HFFc6 (cell line): ENCODE measurements around the gene CALN1. TPM values are rescaled to one million over a fixed set of nuclear protein-coding genes. Genes with fewer than 3 reads are reported as not detected.

Experiments used
- DNase-seq: peaks from one replicate; pipeline ENCODE4 v3.0.0-alpha.2; 2018
- H3K27ac Mint-ChIP-seq: 2 replicates; pipeline ENCODE4 v1.8.0; 2020; ENCODE audit warnings: mild to moderate bottlenecking, mixed read lengths
- H3K27me3 Mint-ChIP-seq: 2 replicates; pipeline ENCODE4 v1.8.0; 2021; ENCODE audit warnings: mild to moderate bottlenecking, moderate library complexity, mixed read lengths; ENCODE audit not compliant: insufficient read depth
- H3K36me3 Mint-ChIP-seq: 2 replicates; pipeline ENCODE4 v1.8.0; 2021; ENCODE audit warnings: low read depth, mixed read lengths
- H3K4me1 Mint-ChIP-seq: 2 replicates; pipeline ENCODE4 v1.8.0; 2020; ENCODE audit warnings: low read depth, mixed read lengths
- H3K4me3 Mint-ChIP-seq: 2 replicates; pipeline ENCODE4 v1.8.0; 2020; ENCODE audit warnings: mild to moderate bottlenecking, moderate library complexity, mixed read lengths
- H3K9me3 Mint-ChIP-seq: 2 replicates; pipeline ENCODE4 v1.8.0; 2020; ENCODE audit warnings: mild to moderate bottlenecking, mixed read lengths
- CTCF ChIP-seq: fragments of 200-600 bp; sonication (generic); IDR thresholded peaks from 2 replicates; pipeline ENCODE4 v1.5.0; 2021; ENCODE audit warnings: antibody characterized with exemption, mild to moderate bottlenecking
- total RNA-seq, 6 experiments: library from RNA; stranded (reverse); fragmentation: NEBNext Ultra II Directional; extraction: Animal tissue kit (Norgen Biotek cat#: 25700); gene quantifications; 2 replicates in 1 of 6; 3 replicates in 5 of 6; pipeline ENCODE4 v1.2.3, GENCODE V29; 2021

The CALN1 gene
- total RNA-seq, 6 experiments from 2014 or later = not detected

- no peaks in the 10 kb centered on the region for H3K36me3 Mint-ChIP-seq
These were observed 113.2 kb downstream of the CALN1 start for GRCh38 chr7:72298912-72299311.

GRCh38 chr7:72298091-72298490, 114.0 kb downstream of the CALN1 start:
- no peak overlapping the region for H3K4me3 Mint-ChIP-seq
- no peaks in the 10 kb centered on the region for H3K4me1 Mint-ChIP-seq
- TF ChIP-seq CTCF = no peak
- peaks cover 11% of the 10 kb centered on the region for H3K9me3 Mint-ChIP-seq
- DNase-seq = no peak
- H3K27me3 Mint-ChIP-seq = no peaks in the 10 kb centered on the region
- H3K27ac Mint-ChIP-seq = no peak overlapping the region
- H3K36me3 Mint-ChIP-seq = no peaks in the 10 kb centered on the region

More at GRCh38 chr7:72298912-72299311, 113.2 kb downstream of the CALN1 start:
- Mint-ChIP-seq H3K4me3 (no peak overlapping the region), H3K27me3 (no peaks in the 10 kb centered on the region), H3K27ac (no peak overlapping the region), H3K4me1 (no peaks in the 10 kb centered on the region), H3K9me3 (peaks cover 10% of the 10 kb centered on the region; the same call in 1 of the 2 replicates)
- DNase-seq = no peak
- no peak for TF ChIP-seq CTCF

GRCh38 chr7:72297636-72298035, 114.5 kb downstream of the CALN1 start:
- Mint-ChIP-seq H3K27me3 (no peaks in the 10 kb centered on the region), H3K27ac (no peak overlapping the region), H3K9me3 (peaks cover 15% of the 10 kb centered on the region), H3K4me3 (no peak overlapping the region), H3K36me3 (no peaks in the 10 kb centered on the region), H3K4me1 (no peaks in the 10 kb centered on the region)
- no peak for DNase-seq
- no peak for TF ChIP-seq CTCF

GRCh38 chr7:72292794-72293193, 119.3 kb downstream of the CALN1 start:
- no peak for TF ChIP-seq CTCF
- no peak overlapping the region for H3K4me3 Mint-ChIP-seq
- H3K4me1 Mint-ChIP-seq = no peaks in the 10 kb centered on the region
- DNase-seq = no peak
- no peaks in the 10 kb centered on the region for H3K27me3 Mint-ChIP-seq
- no peaks in the 10 kb centered on the region for H3K36me3 Mint-ChIP-seq
- H3K9me3 Mint-ChIP-seq = peaks cover 28% of the 10 kb centered on the region
- H3K27ac Mint-ChIP-seq = no peak overlapping the region

GRCh38 chr7:72292118-72292517, 120.0 kb downstream of the CALN1 start:
- H3K27ac Mint-ChIP-seq = no peak overlapping the region
- DNase-seq = no peak
- no peaks in the 10 kb centered on the region for H3K36me3 Mint-ChIP-seq
- H3K4me3 Mint-ChIP-seq = no peak overlapping the region
- no peaks in the 10 kb centered on the region for H3K27me3 Mint-ChIP-seq
- no peaks in the 10 kb centered on the region for H3K4me1 Mint-ChIP-seq
- TF ChIP-seq CTCF = no peak
- H3K9me3 Mint-ChIP-seq = peaks cover 28% of the 10 kb centered on the region

- DNase-seq = no peak
- Mint-ChIP-seq H3K27me3 (no peaks in the 10 kb centered on the region), H3K4me3 (no peak overlapping the region), H3K9me3 (peaks cover 31% of the 10 kb centered on the region), H3K27ac (no peak overlapping the region), H3K4me1 (no peaks in the 10 kb centered on the region), H3K36me3 (no peaks in the 10 kb centered on the region)
- no peak for TF ChIP-seq CTCF
These were observed 125.6 kb downstream of the CALN1 start for GRCh38 chr7:72286519-72286918.
